Stimulated activated CD8-positive, alpha-beta memory T cell treated with anti-CD3 and anti-CD28 coated beads, Interleukin-4, amount 100 ng/mL, for 4 hours (primary cell): ENCODE measurements around the gene CRACDL.

Experiments used
- DNase-seq, 2 donors: peaks; one replicate each; pipeline ENCODE4 v3.0.0-alpha.2; 2020; ENCODE audit warnings: low read depth in 2 of 2, low spot score in 1 of 2

CRACDL gene

DNA sequence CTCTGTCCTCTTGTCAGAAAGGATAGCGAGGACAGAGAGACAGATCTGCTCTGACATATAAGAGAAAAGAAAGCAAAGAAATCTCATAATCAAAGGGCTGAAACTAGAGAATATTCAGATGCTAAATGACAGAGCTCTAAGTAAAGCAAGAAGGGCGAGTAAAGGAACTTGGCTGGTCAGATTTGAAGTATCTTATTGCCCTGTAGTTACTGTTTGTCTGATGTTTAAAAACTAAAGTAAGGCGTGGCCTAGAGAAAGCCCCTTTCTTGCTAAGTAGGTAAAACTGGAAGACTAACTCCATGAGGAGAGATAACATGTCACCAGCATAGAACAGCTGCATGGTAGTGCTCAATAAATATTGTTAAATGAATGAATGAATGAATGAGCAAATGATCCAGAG lies 70.0 kb downstream of the CRACDL start:
- DNase-seq: no peak

DNA sequence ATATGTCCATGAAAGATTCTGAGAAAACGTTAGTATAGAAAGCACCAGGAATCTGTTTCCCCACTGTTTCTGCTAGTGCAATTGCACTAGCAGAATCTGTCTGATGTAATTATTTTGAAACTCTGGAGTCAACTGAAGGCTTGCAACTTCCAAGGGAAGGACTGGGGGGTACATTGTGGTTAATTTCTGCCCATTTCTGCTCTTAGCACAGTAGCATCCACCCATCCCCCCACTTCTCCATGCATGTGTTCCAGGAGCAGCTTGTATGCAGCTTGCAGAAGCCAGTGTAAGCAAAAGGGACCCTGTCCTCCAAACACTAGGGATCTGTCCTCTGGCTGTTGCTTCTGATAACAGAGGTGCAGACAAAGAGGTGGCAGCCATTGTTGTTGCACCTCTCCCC lies 74.4 kb downstream of the CRACDL start:
- no peak for DNase-seq

DNA sequence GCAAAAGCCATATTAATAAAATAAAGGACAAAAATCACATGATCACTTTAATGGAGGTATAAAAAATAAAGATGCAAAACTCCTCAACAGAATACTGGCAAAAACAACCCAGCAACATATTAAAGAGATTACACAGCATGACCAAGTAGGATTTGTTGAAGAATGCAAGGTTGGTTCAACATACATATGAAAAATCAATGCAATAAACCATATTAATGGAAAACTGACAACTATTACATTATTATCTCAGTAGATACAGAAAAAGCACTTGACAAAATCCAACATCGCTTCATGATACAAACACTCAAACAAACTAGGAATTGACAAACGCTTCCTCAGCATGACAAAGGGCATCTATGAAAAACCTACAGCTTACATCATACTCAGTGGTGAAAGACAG lies 76.7 kb downstream of the CRACDL start:
- no peak for DNase-seq

DNA sequence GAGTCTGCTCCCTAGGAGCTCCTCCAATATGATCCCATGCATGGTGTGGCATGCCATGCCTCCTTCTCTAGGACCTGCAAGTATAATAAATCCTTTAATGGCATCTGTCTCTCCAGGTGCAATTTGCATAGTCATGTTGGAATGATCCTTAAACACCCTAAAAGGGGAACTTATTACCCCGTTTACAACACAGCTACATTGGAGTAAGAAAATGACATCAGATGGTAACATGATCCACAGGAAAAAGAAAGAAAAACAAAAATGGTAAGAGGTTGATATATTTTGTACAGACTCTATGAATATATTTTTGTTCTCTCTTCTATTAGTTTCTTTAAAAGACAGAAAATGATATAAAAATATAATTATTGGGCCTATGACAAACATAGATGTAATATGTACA lies 79.0 kb downstream of the CRACDL start:
- DNase-seq: no peak

DNA sequence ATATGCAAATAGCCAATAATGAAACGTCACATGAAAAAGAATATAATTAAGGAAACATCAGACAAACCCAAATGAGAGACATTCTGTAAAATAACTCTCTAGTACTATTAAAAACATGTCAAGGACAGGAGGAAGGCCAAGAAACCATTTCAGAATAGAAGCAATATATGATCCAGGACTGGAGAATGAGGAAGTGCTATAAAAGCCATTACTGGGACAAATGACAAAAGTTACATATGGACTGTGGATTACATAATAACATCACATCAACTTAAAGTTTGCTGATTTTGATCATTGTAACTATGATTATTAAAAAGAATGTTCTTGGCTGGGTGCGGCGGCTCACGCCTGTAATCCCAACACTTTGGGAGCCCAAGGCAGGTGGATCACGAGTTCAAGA lies 81.3 kb downstream of the CRACDL start:
- no peak for DNase-seq

DNA sequence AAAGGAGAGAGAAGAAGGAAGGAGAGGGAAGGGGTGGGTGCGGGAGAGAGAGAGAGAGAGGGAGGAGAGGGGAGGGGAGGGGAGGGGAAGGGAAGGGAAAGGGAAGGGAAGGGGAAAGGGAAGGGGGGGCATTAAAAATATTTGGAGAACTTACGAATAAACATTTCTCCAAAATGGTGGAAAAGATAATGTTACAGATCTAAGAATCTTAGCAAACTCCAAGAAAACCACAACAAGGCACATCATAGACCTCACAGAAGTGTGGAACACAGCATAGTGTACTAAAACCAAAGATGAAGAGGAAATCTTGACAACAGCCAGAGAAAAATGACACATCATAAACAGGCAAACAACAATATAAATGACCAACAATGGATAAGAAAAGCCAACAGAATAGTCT lies 83.1 kb downstream of the CRACDL start:
- no peak for DNase-seq

DNA sequence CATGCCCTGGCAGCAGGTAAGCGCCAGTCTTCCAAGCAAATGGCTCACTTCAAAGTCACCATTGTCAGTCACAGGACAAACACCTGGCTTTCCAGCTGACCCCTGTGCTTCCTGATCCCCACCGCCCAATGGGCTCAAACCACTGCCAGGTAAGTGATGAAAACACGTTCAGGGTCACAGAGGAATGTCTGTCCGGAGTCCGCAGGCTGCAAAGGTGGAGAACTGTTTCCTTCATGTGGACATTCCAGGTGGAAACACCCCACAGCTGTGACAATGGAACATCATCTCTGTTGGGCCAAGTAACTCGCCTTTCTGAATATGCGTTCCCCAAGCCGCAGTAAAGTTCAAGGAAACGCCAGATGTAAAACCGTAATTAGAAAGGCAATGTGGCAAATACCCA lies 86.0 kb downstream of the CRACDL start:
- no peak for DNase-seq

DNA sequence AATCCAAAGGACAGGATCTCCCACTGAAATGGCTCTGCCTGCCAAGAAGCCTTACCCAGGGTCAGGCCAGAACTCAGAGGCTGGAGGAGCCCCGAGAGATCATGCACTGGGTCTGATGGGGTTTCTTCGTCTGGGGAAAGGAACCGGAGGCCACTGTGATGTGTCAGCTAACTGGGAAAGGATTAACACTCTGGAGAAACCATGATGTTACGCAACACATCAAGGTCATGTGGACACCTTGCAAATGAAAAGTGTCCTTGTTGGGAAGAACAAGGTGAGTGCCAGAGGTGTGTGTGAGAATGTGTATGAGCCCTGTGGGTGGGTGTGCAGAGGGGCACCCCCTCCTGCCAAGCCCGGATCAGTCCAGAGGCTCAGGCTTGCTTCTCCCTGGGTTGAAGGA lies 86.9 kb downstream of the CRACDL start:
- no peak for DNase-seq

DNA sequence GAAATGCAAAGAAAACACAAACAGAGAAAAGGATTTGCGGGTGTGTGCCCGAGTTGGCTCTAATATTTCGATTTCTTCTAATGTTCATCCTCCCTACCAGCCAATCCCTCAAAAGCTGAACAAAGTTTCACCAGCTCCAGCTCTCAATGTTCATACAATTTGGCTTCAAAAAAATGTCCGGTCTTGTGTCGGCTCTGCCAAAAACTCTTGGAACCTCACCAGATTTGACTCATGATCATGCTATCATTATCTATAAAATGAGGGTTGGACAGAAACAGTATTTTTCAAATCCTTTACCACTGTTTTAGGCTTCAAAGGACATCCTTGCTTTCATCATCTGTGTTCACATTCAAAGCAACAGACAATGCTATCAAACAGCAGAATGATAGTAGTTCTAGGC lies 88.2 kb downstream of the CRACDL start:
- no peak for DNase-seq

DNA sequence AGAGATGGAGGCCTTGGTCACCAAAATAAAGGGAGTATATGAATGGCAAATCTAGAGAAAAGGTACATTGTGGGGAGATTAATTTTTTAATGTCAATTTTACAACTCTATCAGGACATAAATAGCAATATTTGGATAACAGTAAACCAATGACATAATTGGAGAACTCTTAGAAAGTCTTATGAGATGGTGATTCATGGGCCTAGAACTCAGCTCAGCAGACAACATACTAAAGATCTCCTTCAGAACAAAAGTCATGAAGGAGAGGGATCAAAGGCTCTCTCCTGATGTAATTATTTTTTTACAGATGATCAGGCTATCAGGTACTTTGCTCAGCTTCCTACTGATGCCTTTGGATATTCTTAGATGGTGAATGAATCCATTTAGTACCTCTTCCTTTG lies 90.0 kb downstream of the CRACDL start:
- no peak for DNase-seq

DNA sequence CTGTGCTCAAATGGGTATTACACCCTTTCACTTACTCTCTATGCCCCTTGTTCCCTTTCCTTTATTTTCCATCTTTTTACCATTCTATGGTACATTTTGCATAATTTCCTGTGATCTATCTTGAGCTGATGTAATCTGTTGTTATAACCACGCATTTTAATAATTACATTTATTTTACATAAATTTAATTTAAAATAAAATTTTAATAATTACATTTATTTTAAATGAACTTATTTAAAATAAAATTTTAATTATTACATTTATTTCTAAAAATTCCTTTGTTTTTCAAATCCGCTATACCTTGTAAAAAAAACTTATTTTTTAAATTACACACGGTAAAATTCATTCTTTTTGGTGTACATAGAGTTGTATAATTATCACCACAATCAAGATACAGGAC lies 93.9 kb downstream of the CRACDL start:
- no peak for DNase-seq

DNA sequence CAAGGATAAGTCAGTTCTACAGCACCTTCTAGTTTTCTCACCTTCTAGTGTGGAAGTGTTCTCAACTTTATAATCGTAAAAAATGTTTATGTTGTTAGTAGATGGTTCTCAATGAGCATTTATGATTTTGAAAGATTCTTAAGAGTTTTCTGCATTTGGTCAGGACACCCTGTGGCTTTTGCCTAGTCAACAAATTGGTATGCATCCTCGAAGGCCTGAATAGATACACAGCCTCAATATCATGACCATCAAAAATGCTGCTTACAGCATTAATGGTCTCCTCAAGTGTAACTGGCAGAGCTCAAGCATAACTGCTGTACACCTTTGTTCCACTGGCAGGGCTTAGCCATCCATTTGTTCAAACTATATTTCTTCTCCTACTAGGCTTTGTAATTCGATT lies 96.7 kb downstream of the CRACDL start:
- no peak for DNase-seq

DNA sequence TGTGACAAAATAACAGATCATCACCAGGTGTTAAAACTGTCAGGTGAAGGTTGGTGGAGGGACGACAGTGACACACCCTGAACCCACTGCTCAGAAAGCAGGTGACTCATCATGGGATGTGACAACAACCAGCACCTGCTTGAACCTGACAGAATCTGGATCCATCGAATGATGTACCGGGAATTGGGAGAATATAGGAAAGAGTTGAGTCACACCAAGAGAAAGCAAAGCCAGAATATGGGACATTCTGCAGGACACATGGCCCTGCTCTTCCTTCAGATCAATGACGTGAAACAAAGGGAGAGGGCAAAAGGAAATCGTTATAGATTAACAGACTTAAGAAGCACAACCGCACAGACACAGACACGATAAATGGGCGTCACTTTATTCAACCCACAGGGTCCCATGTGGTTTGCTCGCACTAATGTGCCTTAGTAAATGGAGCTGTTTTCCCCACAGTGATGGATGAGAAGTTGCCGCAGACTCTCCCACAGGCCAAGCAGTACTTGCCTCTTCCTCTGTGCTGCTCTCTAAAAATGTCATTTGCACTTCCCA lies 100.1 kb downstream of the CRACDL start:
- DNase-seq: peak in 1 of 2 donors; percentile 14

DNA sequence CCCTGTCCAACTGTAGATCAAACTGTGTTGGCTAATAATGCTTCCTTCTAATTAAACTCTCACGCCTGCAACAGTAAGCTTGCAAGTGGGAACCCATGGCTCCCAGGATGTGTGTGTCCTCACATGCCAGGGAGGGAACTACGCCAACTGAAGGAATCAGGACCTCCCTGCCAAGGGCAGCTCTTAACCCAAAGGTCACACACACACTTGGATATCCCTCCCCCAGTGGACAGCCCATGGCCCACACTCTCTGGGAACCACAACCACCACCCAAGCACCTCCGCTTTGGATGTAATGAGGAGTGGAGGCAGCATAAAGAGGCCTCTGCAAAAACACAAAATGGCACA lies 102.1 kb downstream of the CRACDL start:
- DNase-seq: no peak

DNA sequence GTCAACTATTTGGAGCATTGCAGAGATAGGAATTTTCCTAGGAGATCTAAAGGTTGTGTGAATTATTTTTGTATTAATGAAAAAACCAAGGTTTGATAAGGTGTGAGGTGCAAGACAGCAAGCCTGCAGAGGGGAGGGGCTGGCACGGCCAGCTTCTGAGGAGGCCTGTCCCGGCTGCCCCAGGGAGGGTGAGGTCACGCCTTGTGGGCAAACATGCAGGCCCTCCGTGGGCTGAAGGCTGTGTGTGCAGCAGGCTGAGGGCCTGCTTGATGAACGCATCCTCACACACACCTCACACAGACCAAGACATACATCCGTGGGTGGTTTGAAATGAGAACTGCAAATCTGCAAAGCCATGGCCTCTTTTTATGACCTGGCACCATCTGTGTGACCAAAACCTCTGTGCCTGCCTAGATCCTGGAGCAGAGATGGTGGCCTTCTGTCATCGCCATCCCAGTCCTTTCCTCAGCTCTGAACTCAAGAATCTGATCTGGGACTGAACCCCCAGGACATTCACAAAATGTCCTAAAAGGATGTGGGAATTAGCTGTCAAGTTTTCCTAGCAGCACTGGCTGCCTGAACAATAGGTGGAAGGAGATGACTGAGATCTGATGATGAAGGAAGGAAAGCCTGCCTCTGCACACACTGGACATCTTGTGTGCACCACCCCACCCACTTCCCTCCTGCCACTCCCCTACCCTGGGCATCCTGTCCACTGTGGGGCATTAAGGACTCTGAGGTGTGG lies 102.7 kb downstream of the CRACDL start:
- no peak for DNase-seq

DNA sequence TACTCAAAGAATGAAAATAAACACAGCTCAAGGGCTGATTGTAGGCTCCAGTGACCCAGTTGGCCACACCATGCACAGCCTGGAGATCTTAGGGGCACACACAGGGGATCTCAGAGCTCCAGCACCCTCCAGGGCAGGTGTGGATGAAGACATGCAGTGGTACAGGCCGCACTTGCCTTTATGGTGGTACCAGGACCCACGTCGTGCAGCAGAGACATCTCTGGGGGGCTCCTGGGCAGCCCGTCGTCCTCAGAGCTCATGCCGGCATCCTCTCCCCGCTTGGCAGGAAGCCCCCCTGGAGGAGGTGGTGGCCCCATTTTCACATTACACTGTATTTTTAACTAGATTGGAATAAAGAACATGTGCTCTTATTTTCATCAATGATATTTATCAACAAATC lies 103.9 kb downstream of the CRACDL start:
- no peak for DNase-seq

DNA sequence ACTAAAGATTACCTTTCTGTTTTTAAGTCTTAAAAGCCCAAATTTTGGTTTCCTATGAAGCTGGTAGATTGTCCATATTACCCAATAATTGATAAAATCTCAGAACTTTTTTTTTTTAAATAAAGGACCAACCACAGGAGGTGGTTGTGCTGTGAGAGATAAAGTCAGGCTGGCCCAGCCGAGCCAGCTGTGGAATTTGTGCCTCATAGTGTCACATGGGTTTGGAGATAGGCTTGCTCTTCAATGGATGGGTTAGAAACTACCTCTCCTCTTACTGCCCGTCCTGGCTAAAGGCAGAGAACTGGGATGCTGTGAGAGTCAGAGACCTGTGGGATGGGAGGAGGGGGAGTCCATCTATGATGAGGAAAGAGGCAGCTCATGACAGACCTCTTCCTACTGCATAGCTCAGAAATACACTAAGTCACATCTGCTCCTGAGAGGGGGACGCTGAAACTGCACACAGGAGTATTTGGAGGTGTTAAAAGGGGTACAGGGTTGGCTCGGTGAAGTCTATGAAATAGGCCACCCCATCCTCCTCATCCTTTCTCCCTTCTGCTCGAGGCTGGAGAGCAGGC lies 105.4 kb downstream of the CRACDL start:
- no peak for DNase-seq

DNA sequence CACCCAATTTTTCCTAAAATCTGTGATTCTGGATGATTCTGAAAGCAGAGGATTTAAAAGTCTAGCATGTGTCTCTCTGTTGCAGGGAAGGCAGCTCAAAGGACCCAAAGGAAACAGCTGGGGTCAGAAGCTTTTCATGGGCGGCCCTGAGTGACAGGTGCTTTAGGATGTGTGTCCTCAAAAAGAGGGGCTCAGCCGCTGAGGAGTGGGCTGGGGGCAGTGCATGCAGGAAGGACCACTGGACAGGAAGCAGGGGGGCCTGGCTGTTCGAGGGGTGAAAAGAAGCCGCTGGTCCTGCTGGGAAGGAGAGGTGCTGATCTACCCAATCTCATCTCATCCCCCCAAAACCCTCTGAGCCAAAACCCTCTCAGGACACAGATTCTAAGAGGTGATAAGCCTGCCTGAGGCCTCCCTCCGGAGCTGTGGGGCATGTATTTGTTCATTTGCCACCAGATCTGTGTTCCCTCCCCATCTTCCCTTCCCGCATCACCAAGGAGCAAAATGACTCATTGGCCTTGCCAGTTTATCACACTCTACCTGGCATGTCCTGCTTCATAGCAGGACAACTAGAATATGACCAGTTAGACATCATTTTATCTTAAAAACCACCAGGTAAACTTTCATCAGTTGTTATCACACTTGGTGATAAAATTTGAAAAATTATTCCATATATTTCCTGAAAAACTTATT lies 106.3 kb downstream of the CRACDL start:
- DNase-seq: no peak

DNA sequence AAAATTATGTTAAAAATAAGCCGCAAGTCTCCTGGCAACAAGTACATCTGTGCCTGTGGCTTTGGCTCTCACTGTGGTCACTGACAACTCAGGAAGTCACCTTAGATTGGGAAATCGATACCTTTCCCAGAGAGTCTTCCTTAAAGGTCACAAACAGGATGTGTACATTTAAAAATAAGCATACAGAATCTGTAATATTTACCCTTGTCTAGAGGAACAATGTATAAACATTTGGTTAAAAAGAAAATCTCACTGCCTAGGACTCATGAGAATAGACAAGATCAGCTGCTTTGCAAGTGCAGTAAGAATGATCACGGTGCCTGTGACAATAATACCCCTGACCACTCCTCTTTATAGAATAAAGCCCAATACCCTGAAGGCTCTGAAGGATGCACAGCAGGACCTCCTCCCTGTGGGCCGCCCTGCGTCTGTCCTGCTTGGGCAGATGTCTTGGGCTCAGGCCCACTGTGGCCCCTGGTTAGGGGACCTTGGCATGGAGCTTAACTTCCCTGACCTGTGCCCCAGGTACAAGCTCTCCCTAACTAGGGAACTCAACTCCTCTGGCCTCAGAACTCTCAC lies 107.1 kb downstream of the CRACDL start:
- DNase-seq: no peak

DNA sequence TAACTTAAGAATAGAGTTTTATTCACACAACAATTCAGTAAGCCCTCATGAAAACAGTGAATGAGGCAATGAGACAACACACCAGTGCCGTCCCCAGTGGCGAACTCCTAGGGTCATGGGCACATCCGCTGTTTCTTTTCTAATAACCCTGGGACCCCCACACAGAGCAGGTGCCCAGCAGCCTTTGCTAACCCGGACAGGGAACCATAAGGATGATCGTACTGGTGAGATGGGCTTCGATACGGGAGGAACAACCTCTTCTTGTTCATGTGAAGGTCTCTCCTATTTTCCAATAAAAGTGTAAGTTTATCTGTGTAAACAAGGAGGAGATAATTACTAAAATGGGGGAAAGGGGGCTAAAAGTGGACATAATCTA lies 107.7 kb downstream of the CRACDL start:
- DNase-seq: no peak

DNA sequence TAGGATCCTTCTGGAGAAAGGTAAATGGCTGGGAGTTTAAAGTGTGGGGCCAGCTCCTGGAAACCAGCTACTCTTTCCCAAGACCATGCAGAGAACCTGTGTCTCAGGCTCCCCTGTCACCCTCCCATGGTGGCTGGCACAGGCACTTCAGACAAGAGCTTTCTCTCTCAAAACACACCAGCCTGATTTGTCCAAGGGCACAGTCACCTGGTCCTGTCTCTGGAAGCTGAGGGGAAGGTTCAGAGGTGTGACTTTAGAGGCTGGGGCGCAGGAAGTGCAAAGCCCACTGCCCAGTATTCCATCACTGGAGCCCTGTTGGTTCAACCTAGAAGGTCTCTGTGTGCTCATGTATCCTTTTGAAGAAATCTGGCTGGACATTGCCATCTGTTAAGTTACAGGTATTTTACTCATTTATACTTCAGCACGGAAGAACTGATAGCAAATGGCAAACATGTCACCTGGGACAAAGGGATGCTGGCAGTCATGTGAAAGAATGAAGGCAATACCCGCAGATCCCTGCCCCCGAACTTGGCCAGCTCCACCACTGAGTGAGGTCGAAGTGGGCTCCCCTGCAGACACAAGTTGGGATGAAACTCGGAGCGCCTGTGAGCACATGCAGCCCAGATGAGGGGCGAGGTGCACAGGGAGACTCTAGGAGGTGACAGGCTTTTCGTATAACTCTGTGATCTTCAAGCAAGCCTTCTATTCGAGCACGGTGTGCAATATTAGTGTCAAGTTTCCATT lies 108.2 kb downstream of the CRACDL start:
- DNase-seq: no peak
